SKM-1 (cell line): ENCODE measurements around the gene GLDC.
"Not testable (repeated sequence)": the region's sequence is repeated elsewhere in the genome, so short reads cannot be mapped to it uniquely, and the experiment has no call there.

Experiments
- DNase-seq: peaks from one replicate; lab custom pipeline; 2025; ENCODE audit not compliant: unreplicated experiment; lab: John Stamatoyannopoulos, UW

The GLDC gene

DNA sequence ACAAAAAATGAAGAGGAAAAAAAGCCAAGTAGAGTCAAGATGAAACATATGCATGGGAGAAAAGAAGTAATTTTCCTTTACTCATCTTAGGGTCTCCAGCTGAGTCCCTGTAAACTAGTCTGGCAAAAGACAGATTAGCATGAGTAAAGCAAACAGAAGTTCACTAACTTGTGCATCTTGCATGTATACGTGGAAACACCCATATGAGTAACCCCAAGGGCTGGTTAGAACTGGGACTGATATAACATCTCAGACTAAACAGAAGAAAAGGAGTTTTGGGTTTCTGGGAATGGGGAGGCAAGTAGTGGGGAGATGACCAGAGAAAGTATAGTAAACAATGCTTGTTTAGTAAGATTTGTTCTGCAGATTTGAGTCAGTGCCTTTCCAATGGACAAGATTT, 20.1 kb upstream of the GLDC start:
- no peak for DNase-seq

DNA sequence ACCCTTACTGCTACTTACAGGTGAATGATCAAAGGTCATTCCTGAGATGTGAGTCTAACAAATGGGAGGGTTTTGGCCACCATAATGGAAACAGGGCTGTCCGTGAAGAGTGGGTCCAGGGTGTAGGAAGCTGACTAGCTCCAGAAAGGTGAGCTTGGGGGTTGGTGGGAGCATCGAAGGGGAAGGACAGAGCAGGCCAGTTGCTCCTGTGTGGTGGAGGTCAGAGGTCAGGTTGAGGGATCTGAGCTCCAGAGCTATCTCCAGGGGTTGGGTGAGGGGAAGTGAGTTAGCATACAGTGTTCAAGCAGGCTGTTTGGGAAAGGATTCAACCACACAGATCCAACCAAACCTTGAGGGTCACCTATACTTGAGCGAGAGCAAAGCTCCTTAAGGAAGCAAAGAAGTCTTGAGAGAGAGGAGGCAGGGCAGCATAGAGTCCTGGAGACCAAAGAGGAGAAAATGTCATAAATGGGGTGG, 18.7 kb upstream of the GLDC start:
- no peak for DNase-seq

DNA sequence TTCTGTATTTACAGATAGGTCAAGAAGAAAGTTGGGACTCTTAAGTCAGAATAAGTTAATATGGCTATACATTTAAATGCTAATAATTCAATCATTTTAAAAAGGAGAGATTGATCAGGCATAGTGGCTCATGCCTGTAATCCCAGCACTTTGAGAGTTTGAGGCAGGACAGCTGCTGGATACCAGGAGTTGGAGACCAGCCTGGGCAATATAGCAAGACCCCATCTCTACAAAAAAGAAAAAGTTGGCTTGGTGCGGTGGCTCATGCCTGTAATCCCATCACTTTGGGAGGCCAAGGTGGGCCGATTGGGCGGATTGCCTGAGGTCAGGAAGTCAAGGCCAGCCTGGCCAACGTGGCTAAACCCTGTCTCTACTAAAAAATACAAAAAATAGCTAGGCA, 15.0 kb upstream of the GLDC start:
- no peak for DNase-seq

DNA sequence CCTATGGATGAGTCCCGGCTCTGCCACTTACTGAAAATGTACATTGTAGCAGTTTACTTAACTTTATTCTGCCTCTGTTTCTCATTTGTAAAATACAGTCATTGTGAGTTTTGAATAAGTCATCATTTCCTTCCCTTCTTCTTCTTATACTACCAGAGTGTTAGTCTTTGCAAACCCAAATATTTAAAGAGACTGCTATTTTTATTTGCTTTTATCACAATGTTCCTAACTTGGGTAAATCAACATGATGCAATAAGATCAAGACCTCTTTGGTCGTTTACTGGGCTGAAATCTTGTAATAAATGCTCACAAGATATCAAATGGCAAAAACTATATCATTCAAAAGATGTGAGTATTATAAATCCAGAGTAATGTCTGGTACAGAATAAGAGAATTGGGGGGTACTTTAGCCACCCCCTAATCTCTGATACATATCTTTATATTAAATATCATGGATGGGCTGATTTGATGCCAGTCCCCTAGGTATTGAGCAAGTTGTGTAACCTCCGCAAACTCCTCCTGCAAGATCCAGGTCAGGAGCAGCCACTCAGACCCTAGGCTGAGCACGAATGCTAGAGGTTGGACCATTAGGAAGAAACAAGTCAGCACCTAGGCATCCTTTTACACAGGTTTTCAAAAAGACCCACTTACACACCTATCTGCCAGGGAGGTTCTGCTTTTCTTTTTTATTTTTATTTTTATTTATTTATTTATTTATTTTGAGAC, 13.3 kb upstream of the GLDC start:
- DNase-seq, result no peak

DNA sequence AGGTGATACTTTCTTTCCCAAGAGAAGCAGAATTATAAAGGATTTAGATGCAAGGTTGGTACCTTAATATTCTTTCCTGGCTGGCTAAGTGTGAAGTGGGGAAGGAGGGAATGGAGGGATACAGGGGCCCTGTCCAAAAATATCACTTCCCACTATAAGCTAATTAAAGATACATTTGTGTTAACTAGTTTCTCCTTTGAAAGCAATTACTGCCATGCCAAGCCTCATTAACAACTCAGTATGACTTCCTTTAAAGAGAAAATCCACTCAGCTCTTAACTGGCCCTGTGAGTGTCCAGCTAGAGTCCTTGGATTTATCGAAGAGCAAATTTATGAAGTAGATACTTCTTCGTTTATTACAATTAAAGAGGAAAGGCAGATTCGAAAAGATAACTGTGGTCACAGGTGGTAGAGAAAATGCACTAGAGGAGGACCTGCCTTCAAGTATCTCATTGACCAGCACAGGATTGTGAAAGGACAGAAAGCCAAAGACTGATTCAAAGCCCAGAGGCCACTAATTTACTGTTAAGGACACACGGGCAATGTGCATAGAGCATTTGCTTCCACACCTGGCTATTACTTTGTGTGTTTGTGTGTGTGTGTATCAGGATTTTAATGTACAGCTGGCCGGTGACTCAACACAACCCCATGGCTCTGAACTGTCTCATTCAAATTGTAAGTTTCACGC, 11.2 kb upstream of the GLDC start:
- no peak for DNase-seq

DNA sequence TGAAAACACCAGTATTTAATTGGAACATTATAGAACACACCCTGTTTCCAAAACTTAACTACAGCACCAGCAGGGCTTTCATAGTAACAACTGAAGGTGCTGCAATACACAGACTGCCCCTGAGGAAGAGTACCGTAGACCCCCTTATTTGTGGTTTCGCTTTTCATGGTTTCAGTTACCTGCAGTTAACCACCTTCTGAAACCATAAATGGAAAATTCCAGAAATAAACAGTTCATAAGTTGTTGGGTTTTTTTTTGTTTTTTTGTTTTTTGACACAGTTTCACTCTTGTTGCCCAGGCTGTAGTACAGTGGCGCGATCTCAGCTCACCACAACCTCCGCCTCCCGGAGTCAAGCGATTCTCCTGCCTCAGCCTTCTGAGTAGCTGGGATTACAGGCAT, 9.5 kb upstream of the GLDC start:
- no peak for DNase-seq

DNA sequence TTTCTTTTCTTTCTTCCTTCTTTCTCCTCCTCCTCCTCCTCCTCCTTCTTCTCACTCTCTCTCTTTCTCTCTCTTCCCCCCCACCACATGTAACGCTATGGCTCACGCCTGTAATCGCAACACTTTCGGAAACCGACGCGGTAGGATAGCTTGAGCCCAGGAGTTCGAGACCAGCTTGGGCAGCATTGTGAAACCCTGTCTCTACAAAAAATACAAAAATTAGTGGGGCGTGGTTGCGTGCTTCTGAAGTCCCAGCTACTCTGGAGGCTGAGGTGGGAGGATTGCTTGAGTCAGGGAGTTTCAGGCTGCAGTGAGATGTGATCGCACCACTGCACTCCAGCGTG, 736 bp upstream of the GLDC start:
- DNase-seq, result no peak

DNA sequence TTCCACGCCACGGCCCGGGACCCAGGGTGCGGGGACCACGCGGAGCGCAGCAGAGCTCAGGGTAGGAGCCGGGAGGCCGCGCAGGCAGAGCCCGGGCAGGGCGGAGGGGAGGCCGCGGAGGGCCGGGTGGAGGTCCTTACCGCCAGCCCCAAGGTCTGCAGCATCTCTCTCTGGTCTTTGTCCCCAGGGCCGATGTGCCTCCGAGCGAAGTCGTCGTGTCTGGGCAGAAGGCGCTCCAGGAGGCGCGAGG, 499 bp downstream of the GLDC start:
- DNase-seq, result not testable (repeated sequence)

DNA sequence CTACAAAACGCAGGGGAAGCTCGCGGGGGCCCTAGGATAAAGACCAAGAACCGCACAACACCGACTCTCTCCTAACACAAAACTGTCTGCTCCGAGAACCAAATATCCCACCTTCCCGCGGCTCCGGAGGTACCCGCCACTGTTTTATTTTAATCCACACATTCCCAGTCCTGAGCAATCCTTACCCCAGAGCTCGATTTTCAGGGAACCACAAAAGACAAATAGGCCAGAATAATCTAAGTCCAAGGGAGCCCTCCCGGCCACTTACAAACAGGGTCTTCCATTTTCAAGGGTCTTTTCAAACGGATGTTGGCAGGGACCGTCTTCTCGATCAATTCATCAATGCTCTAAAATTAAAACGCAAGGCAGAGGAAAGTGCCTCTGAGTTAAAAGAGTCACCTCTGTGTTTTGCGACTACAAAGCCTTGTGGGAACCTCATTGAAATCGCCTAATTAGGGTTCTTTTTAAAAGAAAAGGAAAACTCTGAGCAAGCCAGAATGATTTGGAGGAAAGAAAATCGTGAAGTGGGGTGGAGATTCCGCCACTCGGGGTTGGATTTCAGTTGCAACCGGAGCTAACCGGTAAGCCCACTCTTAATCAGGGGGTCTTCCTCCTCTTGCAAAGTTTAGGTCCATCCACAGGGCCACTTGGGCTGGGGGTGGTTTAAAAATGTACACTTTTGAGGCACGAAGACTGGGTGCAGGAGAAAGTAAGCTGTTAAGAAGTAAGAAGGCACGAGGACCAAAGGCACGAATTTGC, 1.0 kb downstream of the GLDC start:
- no peak for DNase-seq

DNA sequence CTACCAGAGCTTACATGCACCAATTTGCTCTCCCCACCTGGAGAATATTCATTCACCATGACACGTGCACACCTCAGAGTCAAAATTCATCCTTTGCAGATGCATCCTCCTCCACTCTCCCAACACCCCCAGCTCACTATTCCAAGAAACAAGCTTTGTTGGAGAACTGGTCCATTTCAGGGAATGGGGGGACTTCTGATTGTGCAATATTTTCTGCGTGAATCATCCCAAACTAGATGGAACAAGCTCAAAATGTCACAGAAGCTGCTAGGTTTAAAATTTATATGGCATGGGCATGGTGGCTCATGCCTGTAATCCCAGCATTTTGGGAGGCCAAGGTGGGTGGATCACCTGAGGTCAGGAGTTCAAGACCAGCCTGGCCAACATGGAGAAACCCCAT, 3.6 kb downstream of the GLDC start:
- DNase-seq, result no peak

DNA sequence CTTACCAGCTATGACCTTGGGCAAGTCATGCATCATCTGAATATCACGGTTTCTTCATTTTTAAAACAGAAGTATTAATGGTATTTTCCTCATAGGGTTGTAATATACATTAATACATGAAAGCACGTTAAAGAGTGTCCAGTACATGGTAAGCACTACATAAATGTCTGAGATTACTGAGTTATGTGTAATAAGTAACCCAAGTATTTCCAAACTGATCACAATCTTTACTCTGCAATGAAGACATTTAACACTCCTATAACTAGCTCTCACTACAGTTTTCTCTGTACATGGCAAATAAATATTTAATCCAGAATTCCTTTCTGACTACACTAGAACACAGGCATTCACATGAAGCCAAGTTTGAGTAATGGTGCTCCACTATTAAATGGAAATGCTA, 4.0 kb downstream of the GLDC start:
- DNase-seq, result no peak

DNA sequence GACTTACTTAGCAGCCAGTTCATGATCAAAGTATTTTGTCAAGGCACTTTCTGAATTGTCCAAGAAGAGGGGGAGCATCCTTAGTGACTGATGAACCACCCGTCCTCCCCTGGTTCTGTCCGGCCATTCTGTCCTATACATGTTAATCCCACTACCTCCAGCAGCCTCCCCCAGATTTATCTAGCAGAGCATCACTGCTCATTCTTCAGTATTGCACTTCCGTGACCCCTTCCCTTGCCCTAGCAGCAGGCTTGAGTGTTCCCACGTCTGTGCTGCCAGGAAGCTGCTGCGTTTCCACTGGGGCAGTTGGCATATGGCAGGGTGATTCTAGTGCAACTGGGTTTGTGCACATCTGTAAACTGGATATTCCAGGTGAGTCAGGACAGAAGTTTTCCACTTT, 4.5 kb downstream of the GLDC start:
- no peak for DNase-seq

DNA sequence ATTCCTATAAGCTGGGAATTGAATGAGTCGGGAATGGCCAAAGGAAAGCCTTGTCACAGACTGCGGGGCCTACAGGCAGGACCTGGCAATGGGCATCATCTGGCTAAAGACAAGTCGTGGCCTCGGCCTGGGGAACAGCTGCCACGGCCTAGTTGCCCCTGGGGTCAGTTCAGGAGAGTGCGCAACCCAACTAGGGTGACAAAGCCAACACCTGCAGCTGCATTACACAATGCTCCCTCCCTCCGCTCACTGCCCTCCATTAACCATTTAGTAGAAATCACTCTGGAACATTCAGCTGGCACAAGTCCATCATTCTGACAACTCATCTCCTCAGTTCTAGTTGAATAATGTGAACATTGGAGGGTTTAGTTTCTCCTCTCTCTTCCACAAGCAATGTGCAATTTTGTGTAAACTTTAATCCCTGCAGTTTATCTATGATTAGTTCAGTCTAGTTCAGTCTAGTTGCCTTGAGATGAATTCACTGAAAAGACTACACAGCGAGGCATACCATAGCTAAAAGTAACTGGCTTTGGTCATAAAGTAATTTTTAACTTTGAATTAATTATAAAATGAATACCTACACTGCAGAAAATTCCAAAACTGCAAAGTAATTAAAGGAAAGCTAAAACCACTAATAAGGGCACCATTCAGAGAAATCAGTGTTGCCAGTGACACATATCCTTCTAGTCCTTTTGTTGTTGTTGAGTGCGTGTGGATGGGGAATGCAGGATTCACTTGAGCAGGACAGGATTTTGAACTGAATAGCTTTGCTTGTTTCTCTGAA, 5.1 kb downstream of the GLDC start:
- DNase-seq, result no peak

DNA sequence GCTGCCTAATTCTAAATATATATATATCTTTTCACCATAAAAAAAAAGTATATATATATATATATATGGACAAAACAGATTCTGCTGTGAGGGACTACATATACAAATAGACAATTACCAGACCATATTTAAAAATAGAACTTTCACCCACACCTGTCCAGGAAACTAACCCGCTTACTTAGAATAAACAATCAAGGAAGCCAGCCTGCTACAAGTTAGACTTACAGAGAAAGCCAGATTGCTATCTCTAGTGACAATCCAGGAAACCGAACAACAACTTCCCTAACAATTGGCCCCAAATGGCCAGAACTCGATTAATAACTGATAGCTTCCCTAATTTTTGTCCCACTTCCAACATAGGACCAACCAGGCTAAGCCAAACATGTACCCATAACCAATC, 5.9 kb downstream of the GLDC start:
- no peak for DNase-seq

DNA sequence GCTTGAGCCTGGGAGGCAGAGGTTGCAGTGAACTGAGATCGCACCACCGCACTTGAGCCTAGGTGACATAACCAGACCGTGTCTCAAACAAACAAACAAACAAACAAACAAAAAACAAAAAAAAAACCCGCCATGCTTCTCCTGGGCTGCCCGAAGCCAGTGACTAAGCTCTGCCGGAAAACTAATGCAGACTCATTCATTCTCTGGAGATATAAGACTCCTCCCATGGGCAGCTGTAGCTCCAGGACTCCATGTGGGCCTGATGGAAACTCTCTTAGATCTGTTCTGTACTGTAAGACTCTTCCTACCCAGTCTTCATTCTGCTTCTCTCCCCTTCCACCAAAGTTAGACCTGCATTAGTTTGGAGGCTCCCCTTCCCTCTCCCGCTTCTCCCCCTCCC, 11.1 kb downstream of the GLDC start:
- no peak for DNase-seq

DNA sequence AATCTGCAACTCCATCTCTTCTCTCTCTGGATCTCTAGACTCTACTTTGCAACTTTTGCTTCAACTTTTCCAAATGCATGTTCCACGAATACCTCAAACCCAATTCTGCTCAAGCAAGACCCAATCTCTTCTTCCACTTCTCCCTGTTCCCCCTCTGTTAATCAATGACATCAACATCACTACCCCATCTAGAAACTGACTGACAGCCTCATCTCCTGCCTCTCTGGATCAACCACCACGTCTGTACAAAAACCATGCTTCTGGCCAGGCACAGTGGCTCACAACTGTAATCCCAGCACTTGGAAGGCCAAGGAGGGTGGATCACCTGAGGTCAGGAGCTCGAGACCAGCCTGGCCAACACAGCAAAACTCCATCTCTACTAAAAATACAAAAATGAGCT, 12.2 kb downstream of the GLDC start:
- no peak for DNase-seq

DNA sequence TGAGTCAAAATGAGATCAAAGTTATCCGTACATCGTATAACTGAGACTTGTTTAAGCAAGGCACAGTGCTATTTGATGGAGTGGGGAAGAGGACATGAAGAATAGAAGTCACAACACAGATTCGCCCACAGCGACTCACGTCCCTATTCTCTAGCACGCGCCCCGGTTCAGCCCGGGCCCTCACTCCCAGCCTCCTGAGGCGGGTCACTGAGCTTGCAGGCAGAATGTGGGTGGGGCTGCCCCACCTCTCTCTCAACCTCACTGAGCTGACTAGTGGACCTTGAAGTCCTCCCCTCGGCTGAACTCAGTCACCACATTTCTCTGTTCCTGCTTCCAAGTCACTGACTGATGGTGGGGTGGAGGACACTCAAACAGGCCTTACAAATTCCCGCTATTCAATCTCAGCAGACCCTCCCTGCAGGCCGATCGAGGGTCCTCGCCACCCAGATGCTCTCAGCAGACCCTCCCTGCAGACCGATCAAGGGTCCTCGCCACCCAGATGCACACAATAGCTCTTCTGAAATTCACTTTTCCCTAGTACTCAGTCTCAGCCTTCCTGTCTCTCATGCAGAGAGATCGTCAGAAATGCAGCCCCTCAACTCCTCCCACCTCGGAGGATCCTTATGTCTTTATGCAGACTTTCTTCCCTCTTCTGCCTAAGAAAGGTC, 12.9 kb downstream of the GLDC start:
- no peak for DNase-seq

DNA sequence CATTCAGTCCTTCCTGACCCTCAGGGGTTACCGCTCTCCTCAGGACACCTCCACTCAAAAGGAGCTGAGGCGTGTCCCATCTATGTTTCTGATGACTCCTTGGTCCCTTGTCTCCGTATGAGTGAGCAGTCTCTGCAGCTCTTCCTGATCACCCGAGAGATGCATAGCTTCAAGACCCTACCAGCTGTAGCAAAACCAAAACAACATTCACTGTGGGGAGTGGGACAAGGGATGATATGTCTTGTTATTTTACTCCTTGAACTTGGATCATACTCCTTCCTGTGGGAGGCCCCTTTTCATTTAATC, 14.4 kb downstream of the GLDC start:
- DNase-seq, result no peak

DNA sequence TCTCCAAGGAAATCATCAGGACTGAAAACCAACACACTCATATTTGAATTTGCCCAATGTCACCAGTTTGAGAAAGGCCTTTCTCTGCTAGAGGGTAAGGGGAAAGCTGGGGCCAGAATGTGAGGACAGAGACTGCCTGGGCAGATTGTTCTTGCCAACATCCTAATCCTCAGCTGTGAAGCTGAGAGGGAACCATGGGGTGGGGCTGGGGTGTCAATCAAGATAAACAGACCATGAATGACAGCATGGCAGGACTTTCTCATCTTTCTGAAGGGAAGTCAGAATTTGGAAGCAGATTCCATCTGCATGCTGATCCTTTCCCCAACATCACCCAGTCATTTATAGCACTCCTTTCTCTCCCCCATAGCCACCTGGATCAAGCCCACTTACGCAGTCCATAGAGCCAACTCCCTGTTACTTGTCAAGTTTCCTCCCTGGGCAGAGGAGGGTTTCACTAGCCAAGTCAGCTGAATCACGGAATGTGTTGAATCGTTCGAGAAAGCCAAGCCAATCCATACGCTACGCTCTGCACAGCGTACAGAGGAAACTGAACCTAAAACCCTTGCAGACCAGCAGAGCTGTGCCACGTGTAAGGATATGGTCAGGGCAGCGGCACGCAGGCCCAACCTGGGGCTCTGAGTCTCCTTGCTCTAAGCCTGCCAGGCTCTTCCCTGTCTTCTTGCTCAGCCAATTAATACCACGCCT, 14.9 kb downstream of the GLDC start:
- no peak for DNase-seq

DNA sequence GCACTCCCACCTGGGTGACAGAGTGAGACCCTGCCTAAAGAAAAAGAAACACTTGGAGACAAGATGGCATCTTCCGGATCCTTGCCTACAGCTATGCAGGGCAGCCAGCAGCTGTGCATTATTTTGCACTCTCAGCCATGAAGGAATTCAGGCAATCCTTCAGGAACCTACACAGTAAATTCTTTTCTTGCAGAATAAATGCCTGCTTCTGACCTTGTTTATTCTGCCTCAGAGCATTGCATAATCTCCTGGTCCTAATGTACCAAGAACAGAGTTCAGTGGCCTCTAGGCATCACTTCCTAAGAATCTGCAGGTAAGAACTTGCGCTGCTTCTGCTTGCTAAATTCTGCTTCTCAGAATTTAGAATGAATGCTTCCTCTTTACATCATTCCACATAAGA, 16.8 kb downstream of the GLDC start:
- peak; percentile 60 for DNase-seq

DNA sequence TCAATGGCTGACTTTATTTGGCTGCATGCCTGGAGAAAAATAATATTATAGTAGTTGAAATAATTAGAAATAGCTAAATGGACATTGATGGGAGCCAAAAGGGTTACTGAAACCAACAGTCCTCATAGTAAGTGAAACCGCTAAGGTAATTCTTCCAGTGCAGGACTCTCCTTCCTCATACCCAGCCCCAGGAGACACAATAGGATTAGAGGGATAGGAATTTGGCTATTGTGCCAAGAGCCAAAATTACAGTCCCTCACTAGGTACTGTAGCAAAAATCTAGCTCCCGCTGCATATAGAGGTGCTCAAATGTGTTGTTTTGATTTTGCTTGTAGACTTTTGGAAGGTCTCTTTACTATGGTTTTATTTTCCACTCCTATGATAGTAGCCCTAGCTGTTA, 20.2 kb downstream of the GLDC start:
- no peak for DNase-seq
